Right lobe of liver (tissue), 4 donors: Measurements from ENCODE around the gene HECW1.

ENCODE experiments used
- POLR2A ChIP-seq: fragments of 450-650 bp; IDR thresholded peaks from one replicate; pipeline ENCODE4 v1.6.1; 2017; ENCODE audit warnings: antibody characterized with exemption, mild to moderate bottlenecking
- TF ChIP-seq, protein P1 (sequence below), 4 donors: fragments of 200-600 bp in 3 of 4; fragments of 450-650 bp in 1 of 4; IDR thresholded peaks; one replicate each; pipeline versions ENCODE4 v1.5.1 to v1.8.0; 2016 to 2022; ENCODE audit warnings: antibody characterized with exemption in 4 of 4, mild to moderate bottlenecking in 2 of 4
- donor health status: DM: no; HTN: no; CAD: no.
- donor health status: DM: no; HTN: no; CAD: no.
- donor health status: DM: no; HTN: yes; CAD: no.

DNA sequence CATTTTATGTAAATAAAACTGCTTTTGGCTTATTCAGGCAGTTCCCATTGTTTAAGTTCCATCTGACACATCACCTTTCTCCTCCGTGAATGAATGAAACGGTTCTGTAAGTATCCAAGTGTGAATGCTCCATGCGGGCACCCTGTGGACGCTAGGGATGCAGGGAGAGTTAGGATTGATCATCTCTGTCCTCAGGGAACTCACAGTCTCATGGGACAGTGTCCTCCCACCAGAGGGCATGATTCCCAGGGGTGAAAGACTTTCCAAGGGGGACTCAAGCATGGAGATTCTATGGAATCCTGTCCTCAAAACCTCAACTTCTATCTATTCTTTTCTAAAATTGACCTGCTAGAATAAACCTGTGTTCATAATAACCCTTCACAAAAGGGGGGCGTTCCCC, 98.8 kb downstream of the HECW1 start:
- TF ChIP-seq, protein P1, sequence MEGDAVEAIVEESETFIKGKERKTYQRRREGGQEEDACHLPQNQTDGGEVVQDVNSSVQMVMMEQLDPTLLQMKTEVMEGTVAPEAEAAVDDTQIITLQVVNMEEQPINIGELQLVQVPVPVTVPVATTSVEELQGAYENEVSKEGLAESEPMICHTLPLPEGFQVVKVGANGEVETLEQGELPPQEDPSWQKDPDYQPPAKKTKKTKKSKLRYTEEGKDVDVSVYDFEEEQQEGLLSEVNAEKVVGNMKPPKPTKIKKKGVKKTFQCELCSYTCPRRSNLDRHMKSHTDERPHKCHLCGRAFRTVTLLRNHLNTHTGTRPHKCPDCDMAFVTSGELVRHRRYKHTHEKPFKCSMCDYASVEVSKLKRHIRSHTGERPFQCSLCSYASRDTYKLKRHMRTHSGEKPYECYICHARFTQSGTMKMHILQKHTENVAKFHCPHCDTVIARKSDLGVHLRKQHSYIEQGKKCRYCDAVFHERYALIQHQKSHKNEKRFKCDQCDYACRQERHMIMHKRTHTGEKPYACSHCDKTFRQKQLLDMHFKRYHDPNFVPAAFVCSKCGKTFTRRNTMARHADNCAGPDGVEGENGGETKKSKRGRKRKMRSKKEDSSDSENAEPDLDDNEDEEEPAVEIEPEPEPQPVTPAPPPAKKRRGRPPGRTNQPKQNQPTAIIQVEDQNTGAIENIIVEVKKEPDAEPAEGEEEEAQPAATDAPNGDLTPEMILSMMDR (IDR thresholded peaks at IDR 0.05) = peak in 2 of 4 donors; percentile 6 to 18
- no peak for TF ChIP-seq POLR2A
